Adipose tissue (tissue), 3 donors: Measurements from ENCODE around the gene XYLT1. TPM values are rescaled to one million over a fixed set of nuclear protein-coding genes. Genes with fewer than 3 reads are reported as not detected.

Source experiments
- H3K27ac ChIP-seq: one replicate; pipeline ENCODE4 v1.5.1; 2013; ENCODE audit warnings: low read depth, low read length
- WGBS, 3 donors: extraction: QIAGEN DNeasy Blood & Tissue Kit; methylation state at CpG; one replicate each; pipeline ENCODE4 v1.1.7; 2013; 5-methylcytosine and 5-hydroxymethylcytosine counted together
- polyA plus RNA-seq, 3 donors: library from polyadenylated mRNA; stranded (reverse); fragments of 200-250 nt; gene quantifications; one replicate each; pipeline ENCODE4 v1.2.3, GENCODE V29; 2013
- donor health status: healthy with polysubstance abuse.
- donor health status: Bipolar disorder and iron deficiency.
- donor health status: healthy.

The XYLT1 gene
- polyA plus RNA-seq, 3 donors, result 2.4 to 10.1 (median 5.7) TPM

DNA sequence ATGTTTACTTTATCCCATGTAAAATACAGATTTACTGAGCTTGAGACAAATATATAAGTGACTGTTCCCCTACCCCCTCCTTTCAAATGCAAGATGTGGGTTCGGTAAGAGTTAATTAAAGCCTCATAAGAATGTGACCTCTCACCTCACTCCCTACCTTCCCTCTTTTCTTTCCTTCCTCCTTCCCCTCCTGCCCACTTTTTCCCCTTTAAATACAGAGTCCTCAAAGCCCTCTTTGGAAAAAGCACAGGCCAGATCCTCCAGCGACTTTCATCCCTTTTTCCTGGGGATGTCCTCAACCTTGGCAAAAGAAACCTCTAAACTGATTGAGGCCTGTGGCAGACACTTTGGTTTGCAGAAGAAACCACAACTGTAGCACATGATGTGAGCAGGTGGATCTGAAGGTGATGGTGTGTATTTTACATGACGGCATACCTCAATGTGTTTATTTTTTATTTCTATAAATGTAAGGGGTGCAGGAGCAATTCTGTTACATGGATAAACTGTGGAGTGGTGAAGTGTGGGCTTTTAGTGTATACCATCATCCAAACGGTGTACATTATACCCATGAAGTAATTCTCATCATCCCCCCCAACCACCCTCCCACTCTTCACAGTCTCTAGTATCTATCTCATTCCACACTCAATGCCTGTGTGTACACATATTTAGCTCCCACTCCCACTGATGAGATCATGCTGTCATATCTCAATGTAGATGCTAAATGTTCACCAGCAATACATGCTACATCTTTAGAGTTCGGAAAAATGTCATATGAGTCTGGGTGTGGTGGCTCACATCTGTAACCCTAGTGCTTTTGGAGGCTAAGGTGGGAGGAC, 77.7 kb downstream of the XYLT1 start:
- WGBS, 3 donors, result 80 to 90% (median 83%) methylated on average over 5 of the region's 5 CpGs
- H3K27ac ChIP-seq, result no peak overlapping the region

DNA sequence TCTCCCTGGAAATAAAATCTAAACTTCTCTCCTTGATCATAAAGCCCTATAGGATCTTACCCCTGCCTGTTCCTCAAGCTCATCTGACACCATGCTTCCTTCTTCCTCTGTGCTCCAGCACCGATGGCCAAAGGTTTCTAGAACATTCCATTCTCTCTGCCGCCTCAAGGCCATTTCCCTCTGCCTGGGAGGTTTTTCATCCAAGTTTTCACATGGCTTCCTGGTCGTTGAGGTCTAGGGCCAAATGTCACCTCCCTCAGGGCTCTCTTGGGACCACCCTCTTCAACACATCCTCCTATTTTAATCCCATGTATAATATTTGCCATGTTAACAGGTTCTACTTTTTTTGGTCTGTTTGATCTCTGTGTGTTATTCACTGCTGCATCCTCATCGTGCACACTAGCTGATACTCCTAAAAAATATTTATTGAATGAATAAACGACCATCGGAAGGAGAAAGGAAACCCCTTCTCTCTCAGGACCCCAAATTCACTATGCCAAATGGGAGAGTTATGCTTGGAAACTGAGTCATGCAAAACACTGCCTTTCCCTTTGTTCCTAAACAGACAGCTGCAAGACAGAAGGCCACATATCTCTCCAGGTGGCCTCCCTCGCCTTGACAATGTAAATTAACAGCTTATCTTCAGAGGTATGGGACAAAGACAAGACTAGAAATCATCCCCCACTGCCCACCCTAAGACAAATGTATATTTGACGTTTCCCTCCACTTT, 78.5 kb downstream of the XYLT1 start:
- WGBS, 3 donors, result 69 to 75% (median 71%) methylated on average over 8 of the region's 8 CpGs
- H3K27ac ChIP-seq, result no peak overlapping the region

DNA sequence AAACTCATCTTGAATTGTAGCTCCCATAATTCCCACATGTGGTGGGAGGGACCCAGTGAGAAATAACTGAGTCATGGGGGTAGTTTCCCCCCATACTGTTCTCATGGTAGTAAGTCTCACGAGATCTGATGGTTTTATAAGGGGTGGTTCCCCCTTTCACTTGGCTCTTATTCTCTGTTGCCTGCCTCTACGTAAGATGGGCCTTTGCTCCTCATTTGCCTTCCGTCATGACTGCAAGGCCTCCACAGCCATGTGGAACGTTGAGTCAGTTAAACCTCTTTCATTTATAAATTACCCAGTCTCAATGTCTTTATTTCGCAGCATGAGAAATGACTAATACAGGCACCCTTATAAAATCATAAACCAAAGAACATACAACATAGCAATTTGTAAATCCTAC, 79.0 kb downstream of the XYLT1 start:
- WGBS, 3 donors, result 91 to 93% (median 92%) methylated on average over 5 of the region's 5 CpGs

DNA sequence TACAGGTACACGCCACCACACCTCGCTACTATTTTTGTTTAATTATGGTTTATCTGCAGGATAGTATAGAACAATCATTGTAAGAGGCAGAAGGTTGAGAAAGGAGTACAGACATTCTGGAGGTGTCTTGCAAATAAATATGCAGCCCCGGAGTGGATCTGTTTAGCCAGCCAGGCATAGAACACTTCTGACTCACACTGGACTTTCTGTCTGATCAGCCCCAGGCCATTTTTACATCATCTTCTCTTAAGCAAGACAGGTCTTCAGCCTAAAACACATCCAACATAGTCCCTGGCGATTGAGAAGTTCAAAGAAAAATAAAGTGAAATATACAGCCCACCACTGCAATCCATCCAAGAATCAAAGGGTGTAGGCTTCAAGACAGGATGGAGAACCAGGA, 81.4 kb downstream of the XYLT1 start:
- no peak overlapping the region for H3K27ac ChIP-seq
- 91 to 96% (median 96%) methylated on average over 4 of the region's 4 CpGs for WGBS, 3 donors

More for the DNA sequence above, 79.0 kb downstream of the XYLT1 start:
- H3K27ac ChIP-seq, result no peak overlapping the region

DNA sequence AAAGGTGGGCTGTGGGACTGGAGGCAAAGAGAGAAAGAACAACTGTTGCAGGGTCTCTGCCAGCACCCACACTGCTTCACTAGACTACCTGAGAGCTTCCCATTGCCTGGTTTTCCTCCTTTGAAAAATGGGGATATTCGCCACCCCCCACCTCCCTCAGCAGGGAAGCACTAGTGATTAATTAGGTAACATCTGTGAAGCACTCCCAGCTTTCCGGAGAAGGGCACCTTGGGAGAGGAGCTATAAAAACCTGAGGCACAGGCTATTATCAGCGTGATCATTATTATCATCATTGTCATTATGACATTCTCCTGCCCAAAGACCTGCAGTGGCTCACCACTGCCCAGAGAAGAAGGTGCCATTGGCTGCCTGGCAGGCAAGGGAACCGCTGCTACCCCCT, 83.5 kb downstream of the XYLT1 start:
- no peak overlapping the region for H3K27ac ChIP-seq
- 87 to 97% (median 90%) methylated on average over 4 of the region's 4 CpGs for WGBS, 3 donors

DNA sequence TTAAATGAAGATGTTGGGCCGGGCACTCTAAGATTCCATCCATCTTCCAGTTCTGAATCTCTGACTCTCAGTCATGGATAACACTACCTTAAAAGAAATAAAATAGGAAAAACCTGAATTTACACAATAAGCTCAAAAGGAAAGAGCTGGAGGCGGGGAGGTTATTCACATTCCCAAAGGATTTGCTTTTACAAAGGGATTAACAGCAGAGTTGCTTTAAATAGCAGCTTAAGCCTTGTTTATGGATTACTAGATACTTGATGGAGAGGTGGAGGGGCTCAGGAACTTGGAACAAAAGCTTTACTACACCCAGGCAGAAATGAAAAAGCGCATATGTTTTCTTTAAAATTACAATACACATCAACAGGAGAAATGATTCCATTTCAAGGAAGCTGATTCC, 84.5 kb downstream of the XYLT1 start:
- 61 to 89% (median 80%) methylated on average over 3 of the region's 3 CpGs for WGBS, 3 donors
- no peak overlapping the region for H3K27ac ChIP-seq

DNA sequence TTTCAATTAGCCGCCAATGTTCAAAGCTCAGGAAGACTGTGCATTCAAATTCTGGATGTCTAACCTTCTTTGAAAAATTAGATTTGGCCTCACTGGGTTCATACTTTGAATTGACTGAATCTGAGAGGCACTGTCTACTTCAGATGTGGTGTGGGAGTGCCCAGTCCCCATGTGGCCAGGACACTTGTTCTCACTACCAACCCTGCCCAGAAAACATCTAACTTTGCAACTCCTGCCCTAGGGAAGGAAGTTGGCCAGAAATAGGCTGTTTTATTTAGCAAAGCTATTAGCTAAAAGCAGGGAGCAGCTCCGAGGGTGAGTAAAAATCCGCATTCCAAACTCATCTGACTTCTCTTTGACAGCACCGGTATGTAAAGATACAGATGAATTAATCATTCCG, 86.3 kb downstream of the XYLT1 start:
- no peak overlapping the region for H3K27ac ChIP-seq
- WGBS, 3 donors, result 58 to 62% (median 59%) methylated on average over 5 of the region's 5 CpGs

DNA sequence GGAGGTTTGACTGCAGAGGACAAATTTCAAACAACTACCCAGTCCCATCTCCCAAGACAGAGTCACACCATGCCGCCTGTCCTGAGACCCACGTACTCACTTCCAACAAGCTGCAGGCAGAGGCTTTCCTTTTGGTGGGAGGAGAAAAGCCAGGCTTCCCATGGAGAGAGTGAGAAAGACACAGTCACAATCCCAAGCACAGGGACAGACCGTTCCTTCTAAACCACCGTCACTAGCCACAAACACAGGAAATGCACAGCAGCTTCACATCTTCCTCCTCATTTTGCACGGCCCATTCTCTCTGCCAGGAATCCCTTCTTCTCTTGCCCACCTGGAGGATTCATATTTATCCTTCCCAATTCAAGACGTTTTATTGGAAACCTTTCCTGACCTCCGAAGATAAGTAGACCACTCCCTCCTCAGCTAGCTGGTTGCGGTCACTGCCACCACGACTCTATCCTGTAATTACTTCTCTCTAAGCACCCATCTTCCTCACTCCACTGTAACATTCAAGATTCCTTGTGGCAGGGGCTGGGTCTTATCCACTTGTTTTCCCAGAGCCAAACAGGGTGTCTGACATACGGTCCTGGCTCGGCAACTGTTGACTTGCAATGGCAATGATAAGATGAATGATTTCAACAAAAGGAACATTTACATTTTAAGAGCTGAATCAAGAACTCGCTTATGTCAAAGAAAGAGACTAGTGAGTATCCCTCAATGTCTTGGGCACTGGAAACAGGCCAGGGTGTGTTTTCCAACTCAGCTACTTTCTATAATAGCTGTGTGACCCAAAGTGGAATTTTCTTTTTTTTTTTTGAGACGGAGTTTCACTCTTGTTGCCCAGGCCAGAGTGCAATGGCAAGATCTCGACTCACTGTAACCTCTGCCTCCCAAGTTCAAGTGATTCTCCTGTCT, 87.6 kb downstream of the XYLT1 start:
- whole genome bisulfite sequencing, 3 donors, result 53 to 65% (median 53%) methylated on average over 14 of the region's 14 CpGs
- H3K27ac ChIP-seq, result no peak overlapping the region

DNA sequence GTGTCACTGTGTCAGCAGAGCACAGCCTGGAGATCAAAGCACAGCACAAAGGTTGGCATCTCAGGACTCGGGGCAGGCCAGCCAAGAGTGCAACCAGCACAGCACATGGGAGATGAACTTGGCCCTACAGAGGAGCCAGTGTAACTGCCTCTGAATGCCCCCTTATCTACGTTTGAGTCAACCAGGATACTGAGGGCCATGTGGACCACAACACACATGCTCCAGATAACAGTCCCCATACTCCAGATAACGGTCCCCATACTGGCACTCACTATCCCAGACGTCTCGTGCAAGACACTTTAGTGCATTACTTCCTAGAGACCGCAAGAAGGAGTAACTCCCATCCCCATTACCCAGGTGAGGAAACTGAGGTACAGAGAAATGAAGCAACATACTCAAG, 88.2 kb downstream of the XYLT1 start:
- no peak overlapping the region for H3K27ac ChIP-seq
- 75 to 85% (median 80%) methylated on average over 6 of the region's 6 CpGs for WGBS, 3 donors

DNA sequence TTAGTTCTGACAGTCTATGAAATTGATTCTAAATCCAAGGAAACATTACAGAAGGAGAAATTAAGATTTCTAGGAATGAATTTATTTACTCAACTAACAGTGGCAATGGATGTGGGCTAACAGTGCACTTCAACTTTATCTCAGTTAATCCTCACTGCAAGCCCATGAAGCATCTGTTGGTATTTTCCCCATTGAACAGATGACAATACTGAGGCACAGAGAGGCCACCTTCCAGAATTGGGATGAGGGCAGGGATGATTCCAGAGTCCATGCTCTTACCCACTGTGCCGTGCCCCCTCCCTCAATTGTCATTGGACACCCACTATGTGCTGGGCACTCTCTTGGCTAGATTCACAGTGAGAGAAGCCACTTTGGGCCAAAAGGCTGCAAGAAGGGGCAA, 89.0 kb downstream of the XYLT1 start:
- H3K27ac ChIP-seq, result no peak overlapping the region
- 58 to 100% (median 100%) methylated on average over 1 of the region's 1 CpG for WGBS, 3 donors

DNA sequence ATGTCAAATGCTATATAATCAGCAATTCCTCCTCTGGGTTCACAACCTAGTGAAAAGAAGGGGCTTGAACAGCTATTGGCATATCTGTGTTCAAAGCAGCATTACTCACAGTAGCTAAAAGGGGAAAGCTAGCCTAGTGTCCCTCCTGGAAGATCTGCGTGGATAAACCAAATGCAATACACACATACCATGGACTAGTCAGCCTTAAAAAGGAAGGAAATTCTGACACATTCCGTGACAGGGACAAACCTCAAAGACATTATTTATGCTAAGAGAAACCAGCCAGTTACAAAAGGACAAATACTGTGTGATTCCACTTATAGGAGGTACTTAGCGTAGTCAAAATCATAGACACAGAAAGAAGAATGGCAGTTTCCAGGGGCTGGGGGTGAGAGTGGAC, 90.1 kb downstream of the XYLT1 start:
- no peak overlapping the region for H3K27ac ChIP-seq
- WGBS, 3 donors, result 60 to 87% (median 62%) methylated on average over 3 of the region's 3 CpGs

DNA sequence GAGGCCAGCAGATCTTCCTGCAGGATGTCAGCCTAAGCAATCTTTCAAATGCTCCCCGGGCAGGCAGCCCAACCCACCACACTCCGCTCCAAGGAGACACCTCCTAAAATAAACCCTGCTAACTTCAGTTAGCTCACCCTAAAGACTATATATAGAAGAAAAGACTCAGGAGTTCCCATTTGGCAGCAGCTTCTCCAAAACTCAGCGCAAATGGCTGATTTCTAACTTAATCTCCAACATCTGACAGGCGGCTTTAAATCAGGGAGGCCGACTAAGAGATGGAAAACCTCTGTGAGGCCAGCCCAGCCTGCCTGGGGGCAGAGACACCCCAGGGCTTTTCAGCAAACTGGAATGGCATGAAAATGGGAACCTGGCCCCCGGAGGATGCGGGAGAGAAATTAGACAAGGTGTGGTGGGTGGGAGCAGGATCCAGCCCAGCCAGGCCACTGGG, 91.6 kb downstream of the XYLT1 start:
- H3K27ac ChIP-seq, result no peak overlapping the region

DNA sequence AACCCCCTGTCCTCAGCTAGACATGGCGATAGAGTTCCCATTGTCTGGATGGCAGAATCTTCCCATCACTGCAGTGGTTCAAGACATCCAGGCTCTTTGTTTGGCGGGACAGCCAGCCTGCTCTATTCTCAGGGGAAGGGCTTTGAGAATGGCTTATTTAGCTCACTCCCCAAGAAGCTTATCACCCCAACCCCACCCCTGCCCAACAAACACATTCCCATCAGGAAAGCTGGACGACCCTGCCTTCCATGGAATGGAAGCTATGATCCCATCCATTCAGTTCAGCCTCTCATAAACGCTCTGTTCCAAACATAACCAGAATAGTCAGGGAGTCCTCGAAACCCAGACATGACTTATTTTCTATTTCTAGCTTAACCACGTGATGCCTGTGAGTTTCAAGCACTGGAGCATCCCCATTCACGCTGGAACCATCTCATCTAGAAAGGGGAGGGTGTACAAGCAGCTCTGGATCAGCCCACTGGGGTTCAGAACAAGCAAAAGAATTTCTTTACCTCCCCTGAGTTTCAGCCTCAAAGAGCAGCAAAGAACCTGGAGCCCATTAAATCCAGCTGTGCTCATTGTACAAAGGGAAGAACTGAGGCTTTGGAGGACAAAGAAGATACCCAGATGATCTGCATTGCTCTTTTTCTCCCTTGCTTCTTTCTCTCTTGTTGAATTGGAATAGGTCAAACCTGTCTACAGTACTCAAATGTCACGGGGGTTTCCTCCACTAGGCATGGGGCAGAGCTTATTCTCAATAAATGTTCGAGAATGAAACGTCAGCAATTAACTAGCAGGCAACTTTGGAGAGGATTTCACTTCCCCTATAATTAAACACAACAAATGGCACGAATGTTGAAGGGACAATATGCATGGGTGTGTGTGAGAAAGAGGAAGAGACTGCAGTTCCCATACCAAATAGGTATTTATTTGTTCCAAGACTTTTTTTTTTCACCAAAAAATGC, 93.1 kb downstream of the XYLT1 start:
- 45 to 66% (median 48%) methylated on average over 11 of the region's 11 CpGs for WGBS, 3 donors
- no peak overlapping the region for H3K27ac ChIP-seq

More for the DNA sequence above, 91.6 kb downstream of the XYLT1 start:
- 25 to 65% (median 30%) methylated on average over 7 of the region's 7 CpGs for WGBS, 3 donors

DNA sequence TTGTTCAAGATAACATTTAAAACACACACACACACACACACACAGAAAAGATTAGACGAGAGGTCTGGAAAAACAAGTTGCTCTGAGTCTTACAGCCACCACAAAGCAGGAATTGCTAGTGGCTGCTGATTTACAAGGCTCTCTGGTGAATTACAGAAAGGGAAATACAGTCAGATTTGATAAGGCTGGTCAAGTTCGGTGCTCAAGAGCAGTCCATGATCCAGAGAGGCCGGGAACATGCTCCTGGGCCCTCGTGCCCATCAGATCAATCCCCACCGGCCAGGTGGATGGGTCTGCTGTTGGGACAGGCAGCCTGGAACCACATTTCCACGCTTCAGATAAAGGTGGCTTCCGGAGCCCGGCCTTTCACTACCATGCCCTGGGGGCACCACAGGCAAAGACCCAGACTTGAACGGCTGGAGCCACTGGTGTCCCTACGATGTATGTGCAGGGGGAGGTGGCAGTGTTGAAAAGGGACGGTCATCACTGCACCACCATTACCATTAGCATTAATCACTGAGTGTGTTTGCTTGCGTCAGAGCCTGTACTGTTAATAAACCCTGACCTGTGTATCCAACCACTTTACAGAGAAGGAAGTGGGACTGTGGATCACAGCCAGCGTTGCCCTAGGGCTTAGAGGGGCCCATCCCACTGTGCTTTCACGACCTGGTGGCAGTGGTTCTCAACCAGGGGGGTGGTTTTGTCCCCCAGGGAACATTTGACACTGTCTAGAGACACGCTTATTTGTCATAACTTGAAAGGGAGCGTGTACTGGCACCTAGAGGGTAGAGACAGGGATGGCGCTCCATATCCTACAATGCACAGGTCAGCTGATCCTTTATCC, 95.1 kb downstream of the XYLT1 start:
- no peak overlapping the region for H3K27ac ChIP-seq
- 59 to 67% (median 64%) methylated on average over 17 of the region's 17 CpGs for WGBS, 3 donors

DNA sequence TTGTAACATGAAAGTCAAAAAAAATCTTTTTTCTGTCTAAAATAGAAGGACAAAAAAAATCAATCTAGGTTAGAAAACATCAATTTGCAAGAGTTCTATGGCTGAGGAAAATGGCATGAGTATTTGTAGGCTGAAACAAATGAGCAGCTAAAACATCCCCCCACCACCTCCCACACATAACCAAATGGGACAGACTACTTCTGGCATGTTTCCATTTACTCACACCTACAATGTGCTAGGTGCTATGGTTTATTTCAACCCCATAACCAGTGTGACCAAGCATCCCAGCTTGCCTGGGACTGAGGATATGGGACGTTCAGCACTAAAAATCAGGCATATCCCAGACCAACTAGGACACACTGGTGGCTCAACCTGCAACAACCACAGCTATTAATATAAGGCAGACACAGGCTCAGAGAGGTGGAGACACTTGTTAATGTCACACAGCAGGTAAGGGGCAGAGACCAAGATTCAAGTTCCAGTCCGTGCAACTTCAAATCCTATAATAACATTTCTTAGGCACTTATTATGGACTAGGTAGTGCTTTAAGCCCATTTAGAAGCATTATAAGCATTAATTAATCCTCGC, 96.0 kb downstream of the XYLT1 start:
- WGBS, 3 donors, result 93 to 96% (median 96%) methylated on average over 3 of the region's 3 CpGs
- H3K27ac ChIP-seq, result no peak overlapping the region

DNA sequence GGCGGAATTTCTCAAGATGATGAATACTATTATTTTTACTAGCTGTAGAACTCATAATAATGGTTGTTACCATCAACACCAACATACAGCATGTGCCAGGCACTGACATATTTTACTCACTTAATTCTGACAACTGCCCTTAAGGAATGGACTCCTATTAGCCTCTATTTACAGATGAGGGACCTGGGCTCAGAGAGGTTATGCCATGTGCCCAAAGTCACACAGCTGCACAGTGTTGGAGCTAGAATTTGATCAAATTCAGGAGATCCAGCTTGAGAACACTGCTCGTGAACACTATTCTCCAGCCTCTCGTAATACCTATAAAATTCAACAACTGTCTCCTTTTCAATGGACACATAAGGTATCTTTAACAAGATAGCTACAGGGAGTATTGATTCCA, 97.2 kb downstream of the XYLT1 start:
- H3K27ac ChIP-seq, result no peak overlapping the region
- WGBS, 3 donors, result 97 to 99% (median 99%) methylated on average over 3 of the region's 3 CpGs
